B cell (primary cell): ENCODE data around the gene THSD7A. TPM values are rescaled to one million over a fixed set of nuclear protein-coding genes. Genes with fewer than 3 reads are reported as not detected.

Experiments used
- ATAC-seq: fragments of 200-7000 bp; cut with Tn5 transposase; one replicate; pipeline ENCODE4 v1.10.0; 2021; ENCODE audit warnings: low read depth, mild to moderate bottlenecking, moderate number of reproducible peaks, moderate library complexity
- CTCF ChIA-PET: fragments of 350-600 bp; sonication (Branson Sonifier 250); formaldehyde crosslinking; loops from one replicate; lab custom pipeline; 2021; ENCODE audit warnings: antibody characterized with exemption, inconsistent platforms; lab: Charles Lee
- POLR2A ChIA-PET: fragments of 350-600 bp; sonication (Branson Sonifier 250); formaldehyde crosslinking; loops from one replicate; lab custom pipeline; 2021; ENCODE audit warnings: antibody characterized with exemption; lab: Charles Lee
- DNase-seq: peaks from one replicate; pipeline ENCODE4 v3.0.0; 2013
- H2AFZ ChIP-seq: 2 replicates; pipeline ENCODE4 v1.6.1; 2012; ENCODE audit warnings: mild to moderate bottlenecking, low read depth, low read length; ENCODE audit not compliant: insufficient read depth, poor library complexity, severe bottlenecking
- H3K27ac ChIP-seq, 2 donors: 1 replicate in 1 of 2; 2 replicates in 1 of 2; pipeline ENCODE4 v1.5.1; 2012 to 2013; ENCODE audit warnings: low read length in 2 of 2, mild to moderate bottlenecking in 2 of 2, moderate library complexity in 1 of 2
- H3K27me3 ChIP-seq, 4 experiments: fragments of 200-600 bp in 1 of 4; sonication (generic) in 1 of 4; replicated peaks in 1 of 4; 1 replicate in 2 of 4; 2 replicates in 2 of 4; pipeline versions ENCODE4 v1.6.1 to v1.7.0; 2013 to 2016; ENCODE audit warnings: low read length in 3 of 4, mild to moderate bottlenecking in 2 of 4, mixed read lengths in 1 of 4, moderate library complexity in 1 of 4; ENCODE audit not compliant: insufficient read depth in 4 of 4, control insufficient read depth in 3 of 4; ENCODE audit errors: control extremely low read depth in 1 of 4
- H3K36me3 ChIP-seq, 2 experiments: replicated peaks in 1 of 2; 1 replicate in 1 of 2; 2 replicates in 1 of 2; pipeline versions ENCODE4 v1.6.1 to v1.7.1; 2013; ENCODE audit warnings: low read length in 1 of 2; ENCODE audit not compliant: insufficient read depth in 2 of 2, control insufficient read depth in 1 of 2; ENCODE audit errors: control extremely low read depth in 1 of 2, extremely low read depth in 1 of 2
- H3K4me1 ChIP-seq, 2 donors: fragments of 200-600 bp in 1 of 2; sonication (generic) in 1 of 2; 1 replicate in 1 of 2; 2 replicates in 1 of 2; pipeline versions ENCODE4 v1.5.1 to v1.6.1; 2013 to 2017; ENCODE audit warnings: low read length in 2 of 2; ENCODE audit not compliant: control insufficient read depth in 2 of 2, insufficient read depth in 2 of 2
- H3K4me2 ChIP-seq: replicated peaks from 2 replicates; pipeline ENCODE3; 2012; ENCODE audit warnings: mild to moderate bottlenecking, low read depth, low read length; ENCODE audit not compliant: poor library complexity, severe bottlenecking
- H3K4me3 ChIP-seq, 5 experiments: fragments of 200-600 bp in 1 of 5; sonication (generic) in 1 of 5; 1 replicate in 3 of 5; 2 replicates in 2 of 5; pipeline versions ENCODE4 v1.5.1 to v1.7.0; 2011 to 2016; ENCODE audit warnings: low read length in 4 of 5, mild to moderate bottlenecking in 4 of 5, low read depth in 2 of 5, control low read depth in 1 of 5, moderate library complexity in 1 of 5; ENCODE audit not compliant: insufficient read depth in 1 of 5; ENCODE audit errors: control extremely low read depth in 1 of 5, extremely low read depth in 1 of 5
- H3K79me2 ChIP-seq: fragments of 200-600 bp; sonication (generic); one replicate; pipeline ENCODE4 v1.6.0; 2016; ENCODE audit warnings: low read length; ENCODE audit not compliant: control insufficient read depth, insufficient read depth
- H3K9ac ChIP-seq: fragments of 200-600 bp; sonication (generic); 2 replicates; pipeline ENCODE4 v1.6.1; 2017; ENCODE audit warnings: mild to moderate bottlenecking, low read length, moderate library complexity
- H3K9me3 ChIP-seq, 3 donors: one replicate each; pipeline versions ENCODE4 v1.6.1 to v1.7.1; 2013; ENCODE audit warnings: low read length in 2 of 3; ENCODE audit not compliant: control insufficient read depth in 2 of 3, insufficient read depth in 1 of 3; ENCODE audit errors: control extremely low read depth in 1 of 3
- H4K20me1 ChIP-seq: 2 replicates; pipeline ENCODE4 v1.6.0; 2012; ENCODE audit warnings: mild to moderate bottlenecking, low read length; ENCODE audit not compliant: insufficient read depth, control insufficient read depth, poor library complexity, severe bottlenecking
- H3K27ac Mint-ChIP-seq: one replicate; pipeline ENCODE4 v1.8.0; 2021; ENCODE audit warnings: mixed read lengths
- H3K27me3 Mint-ChIP-seq: one replicate; pipeline ENCODE4 v1.8.0; 2021; ENCODE audit warnings: mixed read lengths
- H3K4me1 Mint-ChIP-seq: one replicate; pipeline ENCODE4 v1.8.0; 2021; ENCODE audit warnings: mixed read lengths
- H3K4me3 Mint-ChIP-seq: one replicate; pipeline ENCODE4 v1.8.0; 2021; ENCODE audit warnings: mixed read lengths
- H3K9me3 Mint-ChIP-seq: one replicate; pipeline ENCODE4 v1.8.0; 2022; ENCODE audit warnings: mixed read lengths; ENCODE audit not compliant: insufficient read depth
- EZH2 ChIP-seq: IDR thresholded peaks from 2 replicates; pipeline ENCODE4 v1.6.1; 2012; ENCODE audit warnings: borderline replicate concordance, low read depth, mild to moderate bottlenecking, moderate library complexity, low read length; ENCODE audit not compliant: insufficient read depth, poor library complexity, severe bottlenecking
- WGBS: methylation state at CpG from one replicate; pipeline ENCODE4 v1.1.5; 2013; ENCODE audit warnings: missing lambda C conversion rate; ENCODE audit not compliant: insufficient coverage; 5-methylcytosine and 5-hydroxymethylcytosine counted together
- intact Hi-C: fragments of 100-400 bp; cut with micrococcal nuclease; formaldehyde crosslinking; loops from one replicate; pipeline ENCODE4 v1.10.0; 2022
- polyA plus RNA-seq: library from polyadenylated mRNA; depleted of rRNA; stranded (reverse); fragments of >200 nt; gene quantifications from 2 replicates; pipeline ENCODE4 v1.2.3, GENCODE V29; 2012
- total RNA-seq, 2 donors: library from RNA; stranded (reverse); fragments of 120-200 nt in 1 of 2; gene quantifications; 1 replicate in 1 of 2; 2 replicates in 1 of 2; pipeline versions ENCODE4 v1.2.3 to v1.2.4, GENCODE V29; 2013 to 2022
- TF ChIP-seq, protein P1 (sequence below): fragments of 200-600 bp; IDR thresholded peaks from one replicate; pipeline ENCODE4 v1.8.0; 2022; ENCODE audit warnings: antibody characterized with exemption, mild to moderate bottlenecking

Gene THSD7A
- total and polyA plus RNA-seq, 2 donors (not counting 1 experiment from before 2014, with no cell fraction given), result not detected

GRCh38 chr7:11667071-11667809 lies 164.8 kb downstream of the THSD7A start:
- no peak overlapping the region for H3K27ac ChIP-seq
- no peak overlapping the region for H3K4me3 ChIP-seq
- intact Hi-C loops, result no loop called here
- no peak for TF ChIP-seq EZH2
- TF ChIP-seq, protein P1, sequence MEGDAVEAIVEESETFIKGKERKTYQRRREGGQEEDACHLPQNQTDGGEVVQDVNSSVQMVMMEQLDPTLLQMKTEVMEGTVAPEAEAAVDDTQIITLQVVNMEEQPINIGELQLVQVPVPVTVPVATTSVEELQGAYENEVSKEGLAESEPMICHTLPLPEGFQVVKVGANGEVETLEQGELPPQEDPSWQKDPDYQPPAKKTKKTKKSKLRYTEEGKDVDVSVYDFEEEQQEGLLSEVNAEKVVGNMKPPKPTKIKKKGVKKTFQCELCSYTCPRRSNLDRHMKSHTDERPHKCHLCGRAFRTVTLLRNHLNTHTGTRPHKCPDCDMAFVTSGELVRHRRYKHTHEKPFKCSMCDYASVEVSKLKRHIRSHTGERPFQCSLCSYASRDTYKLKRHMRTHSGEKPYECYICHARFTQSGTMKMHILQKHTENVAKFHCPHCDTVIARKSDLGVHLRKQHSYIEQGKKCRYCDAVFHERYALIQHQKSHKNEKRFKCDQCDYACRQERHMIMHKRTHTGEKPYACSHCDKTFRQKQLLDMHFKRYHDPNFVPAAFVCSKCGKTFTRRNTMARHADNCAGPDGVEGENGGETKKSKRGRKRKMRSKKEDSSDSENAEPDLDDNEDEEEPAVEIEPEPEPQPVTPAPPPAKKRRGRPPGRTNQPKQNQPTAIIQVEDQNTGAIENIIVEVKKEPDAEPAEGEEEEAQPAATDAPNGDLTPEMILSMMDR, result no peak
- no peak for ATAC-seq
- WGBS, result no CpG with 5 or more reads among the region's 7 CpGs
- ChIA-PET CTCF (no interaction called here), POLR2A (no interaction called here)
- Mint-ChIP-seq H3K4me3 (no peak overlapping the region), H3K27me3 (no peaks in the 10 kb centered on the region), H3K9me3 (no peaks in the 10 kb centered on the region), H3K4me1 (no peaks in the 10 kb centered on the region), H3K27ac (no peak overlapping the region)
- H3K4me1 ChIP-seq, result no peaks in the 10 kb centered on the region
- no peak overlapping the region for H2AFZ ChIP-seq
- H3K4me2 ChIP-seq, result no peak overlapping the region
- H3K36me3 ChIP-seq, result no peaks in the 10 kb centered on the region
- no peaks in the 10 kb centered on the region for H4K20me1 ChIP-seq
- no peaks in the 10 kb centered on the region for H3K79me2 ChIP-seq
- no peak for DNase-seq
- H3K27me3 ChIP-seq, result no peaks in the 10 kb centered on the region
- H3K9ac ChIP-seq, result no peak overlapping the region
- no peaks in the 10 kb centered on the region for H3K9me3 ChIP-seq

- ChIA-PET CTCF (no interaction called here), POLR2A (no interaction called here)
- H2AFZ ChIP-seq, result no peak overlapping the region
- H3K27me3 ChIP-seq, result no peaks in the 10 kb centered on the region
- Mint-ChIP-seq H3K27me3 (no peaks in the 10 kb centered on the region), H3K4me1 (no peaks in the 10 kb centered on the region), H3K4me3 (no peak overlapping the region), H3K27ac (no peak overlapping the region), H3K9me3 (no peaks in the 10 kb centered on the region)
- no peaks in the 10 kb centered on the region for H4K20me1 ChIP-seq
- ATAC-seq (no peak), DNase-seq (no peak)
- H3K4me1 ChIP-seq, result no peaks in the 10 kb centered on the region
- no peak overlapping the region for H3K4me2 ChIP-seq
- no peaks in the 10 kb centered on the region for H3K9me3 ChIP-seq
- no peak overlapping the region for H3K27ac ChIP-seq
- H3K9ac ChIP-seq, result no peak overlapping the region
- H3K36me3 ChIP-seq, result no peaks in the 10 kb centered on the region
- no CpG with 5 or more reads among the region's 3 CpGs for WGBS
- H3K79me2 ChIP-seq, result no peaks in the 10 kb centered on the region
- no peak overlapping the region for H3K4me3 ChIP-seq
- intact Hi-C loops, result no loop called here
- no peak for TF ChIP-seq EZH2
Observed at GRCh38 chr7:11665357-11665756, 166.6 kb downstream of the THSD7A start.
